GM18502 (cell line): ENCODE data around the gene TRMT1.
"Not testable (repeated sequence)": the region's sequence is repeated elsewhere in the genome, so short reads cannot be mapped to it uniquely, and the experiment has no call there.

ENCODE experiments used
- ATAC-seq: cut with Tn5 transposase; IDR thresholded peaks from one replicate; pipeline ENCODE4 v1.9.1; 2021; ENCODE audit warnings: mild to moderate bottlenecking; ENCODE audit not compliant: unreplicated experiment, poor library complexity

TRMT1 gene

DNA sequence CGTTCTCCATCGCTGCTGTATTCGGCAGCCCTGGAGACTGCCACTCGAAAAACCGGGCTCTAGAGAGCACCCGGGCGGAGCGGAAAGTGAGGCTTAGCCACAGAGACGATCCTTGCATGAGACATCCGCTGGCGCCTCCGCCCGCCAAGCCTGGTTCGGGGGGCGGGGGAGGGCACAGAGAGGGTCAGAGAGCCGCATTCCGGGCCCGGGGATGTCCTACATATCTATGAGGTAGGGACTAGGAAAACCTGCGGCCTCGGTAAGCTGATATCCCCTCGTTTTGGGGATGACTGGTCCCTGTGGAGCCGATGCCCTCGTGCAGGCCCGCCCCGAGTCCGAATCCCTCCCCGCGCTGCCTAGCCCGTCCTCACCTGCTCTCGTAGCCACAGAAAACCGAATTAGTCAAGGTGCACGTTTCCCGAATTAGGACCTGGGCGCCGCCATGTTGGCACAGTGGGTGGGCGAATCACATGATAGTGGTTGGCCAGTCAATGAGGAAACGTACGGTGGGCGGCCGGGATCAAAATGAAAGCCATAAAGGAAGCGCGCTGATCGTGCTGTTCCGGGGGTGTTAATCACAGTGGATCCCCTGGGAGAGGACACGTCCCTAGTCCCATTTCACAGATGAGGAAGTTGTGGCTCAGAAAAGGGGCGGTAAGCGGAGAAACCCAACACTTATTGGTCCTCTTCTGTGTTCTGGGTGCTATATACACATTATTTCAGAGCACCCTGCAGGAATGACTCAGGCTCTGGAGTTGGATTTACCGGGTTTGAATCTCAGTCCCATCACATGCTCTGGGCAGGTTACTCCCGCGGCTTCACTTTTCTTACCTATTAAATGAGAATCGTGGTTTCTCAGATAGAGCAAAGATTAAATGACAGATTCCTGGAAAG, at the start of gene TRMT1:
TRMT1 (minus strand) TSS at position 459 of the 894 bp plus-strand sequence; CDS start at position 118, 341 bp downstream.
- ATAC-seq, result peak; percentile 61

- ATAC-seq, result not testable (repeated sequence)
Observed at GRCh38 chr19:13166151-13166550, 49.6 kb upstream of the TRMT1 start.

DNA sequence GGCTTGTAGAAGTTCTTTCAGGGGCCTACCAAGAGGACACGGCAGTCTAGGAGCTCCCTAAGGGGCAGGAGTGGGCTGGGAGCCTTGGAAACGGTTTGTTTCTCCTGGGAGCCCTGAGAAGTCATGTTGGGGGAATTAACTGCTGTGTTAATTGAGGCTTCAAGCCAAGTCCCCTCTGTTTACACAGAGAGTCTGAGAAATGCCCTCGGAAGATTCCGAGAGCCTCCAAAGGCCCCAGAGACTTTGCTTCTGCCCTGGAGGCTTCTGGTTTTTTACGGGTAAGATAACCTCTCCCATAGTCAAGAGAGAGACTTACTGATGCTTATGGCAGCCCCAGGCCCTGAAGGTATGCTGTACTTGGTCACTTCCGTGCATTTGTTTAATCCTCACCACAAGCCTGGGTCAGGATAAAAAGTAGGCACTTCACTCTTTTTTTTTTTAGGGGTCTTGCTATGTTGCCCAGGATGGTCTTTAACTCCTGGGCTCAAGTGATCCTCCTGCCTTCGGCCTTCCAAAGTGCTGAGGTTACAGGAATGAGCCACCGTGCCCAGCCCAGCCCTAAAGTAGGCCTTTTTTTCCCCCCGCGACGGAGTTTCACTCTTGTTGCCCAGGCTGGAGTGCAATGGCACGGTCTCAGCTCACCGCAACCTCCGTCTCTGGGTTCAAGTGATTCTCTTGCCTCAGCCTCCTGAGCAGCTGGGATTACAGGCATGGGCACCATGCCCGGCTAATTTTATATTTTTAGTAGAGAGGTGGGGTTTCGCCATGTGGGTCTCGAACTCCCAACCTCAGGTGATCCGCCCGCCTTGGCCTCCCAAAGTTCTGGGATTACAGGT, 48.8 kb upstream of the TRMT1 start:
- no peak for ATAC-seq

DNA sequence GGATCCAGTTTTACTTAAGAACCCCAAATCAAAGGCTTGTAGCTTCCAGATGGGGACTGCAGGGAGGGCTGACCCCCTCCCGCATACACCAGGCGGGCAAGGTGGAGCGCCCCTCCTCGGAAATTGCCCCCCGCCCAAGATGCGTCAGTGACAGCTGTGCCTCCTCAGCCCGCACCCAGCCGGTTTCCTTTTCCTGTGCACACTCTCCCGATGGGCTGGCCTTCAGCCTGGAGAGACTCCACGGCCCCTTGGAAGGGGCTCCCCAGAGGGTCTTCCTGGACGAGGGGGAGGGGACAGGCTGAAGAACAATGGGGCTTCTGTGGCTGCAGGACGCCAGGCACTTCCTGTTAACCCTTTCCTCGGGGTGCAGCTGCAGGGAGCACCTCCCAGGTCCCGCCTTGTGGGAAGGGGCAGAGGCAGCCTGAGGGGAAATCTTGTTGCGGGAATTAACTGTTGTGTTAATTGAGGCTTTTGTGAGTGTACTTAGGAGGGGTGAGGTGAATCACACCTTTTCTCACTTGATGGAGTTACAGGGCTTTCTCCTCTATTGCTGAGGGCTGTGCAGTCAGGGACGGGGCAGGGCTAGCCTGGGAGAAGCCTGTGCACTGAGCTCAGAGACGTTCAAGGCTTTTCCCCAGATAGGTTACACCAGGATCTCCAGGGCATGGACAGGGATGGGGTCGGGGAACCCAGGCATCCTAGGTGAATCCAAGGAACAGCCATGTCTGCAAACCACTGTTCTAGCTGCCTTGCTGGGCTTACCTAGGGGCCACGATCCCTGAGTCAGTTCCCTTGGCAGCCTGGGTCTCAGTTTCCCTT, 48.0 kb upstream of the TRMT1 start:
- no peak for ATAC-seq

DNA sequence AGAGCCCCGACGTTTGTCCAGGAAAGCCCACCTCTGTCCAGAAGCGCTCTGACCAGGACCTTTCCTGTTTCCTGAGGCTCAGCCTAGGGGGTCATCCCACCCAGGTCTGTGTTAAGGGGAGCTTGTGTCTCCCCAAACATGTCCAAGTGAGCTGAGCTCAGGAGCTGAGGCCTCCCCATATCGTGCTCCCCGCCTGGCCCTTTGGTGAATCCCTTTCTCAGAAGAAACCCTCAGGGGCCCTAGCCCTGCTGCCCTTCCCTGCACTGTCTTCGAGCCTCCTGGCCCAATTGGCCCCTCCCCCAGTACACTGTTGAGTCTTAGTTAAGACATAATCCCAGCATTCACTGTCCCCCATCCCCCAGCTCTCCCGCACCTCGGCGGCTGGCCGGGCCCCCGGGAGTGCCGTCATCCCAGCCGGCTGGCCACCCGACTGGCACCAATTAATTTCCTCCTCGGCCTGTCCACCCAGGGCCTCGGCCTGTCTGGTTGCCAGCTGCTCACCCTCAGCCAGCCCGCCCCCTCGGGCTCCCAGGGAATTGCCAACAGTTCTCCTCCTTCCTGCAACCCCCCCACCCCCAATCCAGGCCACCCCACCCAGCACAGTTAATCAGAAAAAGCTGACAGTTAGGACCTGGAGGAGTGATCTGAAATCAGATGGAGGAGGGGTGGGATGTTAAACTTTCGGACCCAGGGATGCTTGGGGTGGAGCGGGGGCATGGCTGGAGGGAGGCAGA, 47.2 kb upstream of the TRMT1 start:
- ATAC-seq, result no peak

DNA sequence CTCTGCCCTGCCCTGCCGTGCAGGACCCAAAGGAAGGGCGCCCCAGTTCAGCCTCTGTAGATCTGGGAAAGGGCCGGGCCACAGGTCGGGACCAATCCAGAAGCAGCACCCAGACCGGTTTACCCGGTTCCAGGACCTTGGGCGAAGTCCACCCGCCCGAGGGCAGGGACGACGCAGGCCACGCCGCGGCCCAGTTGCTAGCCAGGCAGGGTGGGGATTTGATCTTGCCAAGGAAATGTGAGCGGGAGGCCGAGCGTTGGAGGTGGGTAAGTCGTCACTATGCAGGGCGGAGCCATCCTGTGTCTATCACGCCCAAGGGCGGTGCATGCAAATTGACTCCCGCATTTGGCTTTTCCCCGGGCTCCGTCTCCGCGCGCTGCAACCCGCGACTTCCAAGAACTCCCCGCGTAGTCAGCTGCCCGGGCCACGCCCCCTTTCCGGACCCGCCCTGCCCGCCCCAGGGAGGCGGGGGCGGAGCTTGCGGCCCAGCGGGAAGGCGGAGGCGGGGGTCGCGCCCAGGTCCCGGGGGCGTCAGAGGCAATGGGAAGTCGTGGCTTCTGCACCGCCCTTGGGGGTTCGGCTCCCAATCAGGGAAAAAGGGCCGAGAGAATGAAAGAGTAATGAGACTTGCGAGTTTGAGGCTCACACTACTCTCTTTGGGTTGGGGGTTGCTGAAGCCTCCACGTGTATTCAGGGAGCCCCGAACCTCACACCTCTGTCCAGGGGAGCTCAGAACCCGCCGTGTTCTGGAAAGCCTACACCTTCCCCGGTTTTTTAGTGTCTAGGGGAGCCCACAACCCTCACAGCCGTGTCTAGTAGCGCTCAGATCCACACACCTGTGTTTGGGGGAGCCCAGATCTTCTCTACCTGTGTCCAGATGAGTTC, 46.4 kb upstream of the TRMT1 start:
- peak; percentile 48 for ATAC-seq

DNA sequence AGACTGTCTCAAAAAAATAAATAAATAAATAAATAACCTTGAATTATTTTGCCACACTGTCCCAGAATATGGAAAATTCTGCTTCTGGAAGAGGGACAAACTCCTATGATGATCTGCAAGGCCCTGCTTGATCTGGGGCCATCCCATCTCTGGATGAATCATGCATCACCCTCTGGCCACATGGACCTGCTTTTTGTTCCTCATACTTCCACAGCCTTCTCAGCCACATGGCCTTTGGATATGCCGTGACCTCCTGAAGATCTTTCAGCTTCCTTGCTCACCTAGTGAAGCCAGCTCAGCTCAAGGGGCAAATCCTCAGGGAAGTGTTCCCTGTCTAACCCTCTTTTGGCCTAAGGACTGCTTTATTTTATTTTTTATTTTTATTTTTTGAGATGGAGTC, 44.0 kb upstream of the TRMT1 start:
- no peak for ATAC-seq

DNA sequence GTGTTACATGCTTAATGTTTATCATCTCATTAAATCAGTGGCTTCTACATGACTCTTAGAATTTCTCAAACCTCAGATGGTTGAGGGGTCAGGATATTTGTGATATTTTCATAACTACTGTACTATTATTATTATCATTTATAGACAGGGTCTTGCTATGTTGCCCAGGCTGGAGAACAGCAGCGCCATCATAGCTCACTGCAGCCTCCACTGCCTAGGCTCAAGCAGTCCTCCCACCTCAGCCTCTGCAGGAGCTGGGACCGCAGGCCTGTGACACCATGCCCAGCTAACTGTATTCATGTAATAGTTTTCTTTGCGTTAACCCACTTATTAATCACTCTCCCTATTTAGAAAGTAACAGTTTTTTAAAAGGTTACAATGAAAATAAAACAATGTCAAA, 43.2 kb upstream of the TRMT1 start:
- ATAC-seq, result no peak

DNA sequence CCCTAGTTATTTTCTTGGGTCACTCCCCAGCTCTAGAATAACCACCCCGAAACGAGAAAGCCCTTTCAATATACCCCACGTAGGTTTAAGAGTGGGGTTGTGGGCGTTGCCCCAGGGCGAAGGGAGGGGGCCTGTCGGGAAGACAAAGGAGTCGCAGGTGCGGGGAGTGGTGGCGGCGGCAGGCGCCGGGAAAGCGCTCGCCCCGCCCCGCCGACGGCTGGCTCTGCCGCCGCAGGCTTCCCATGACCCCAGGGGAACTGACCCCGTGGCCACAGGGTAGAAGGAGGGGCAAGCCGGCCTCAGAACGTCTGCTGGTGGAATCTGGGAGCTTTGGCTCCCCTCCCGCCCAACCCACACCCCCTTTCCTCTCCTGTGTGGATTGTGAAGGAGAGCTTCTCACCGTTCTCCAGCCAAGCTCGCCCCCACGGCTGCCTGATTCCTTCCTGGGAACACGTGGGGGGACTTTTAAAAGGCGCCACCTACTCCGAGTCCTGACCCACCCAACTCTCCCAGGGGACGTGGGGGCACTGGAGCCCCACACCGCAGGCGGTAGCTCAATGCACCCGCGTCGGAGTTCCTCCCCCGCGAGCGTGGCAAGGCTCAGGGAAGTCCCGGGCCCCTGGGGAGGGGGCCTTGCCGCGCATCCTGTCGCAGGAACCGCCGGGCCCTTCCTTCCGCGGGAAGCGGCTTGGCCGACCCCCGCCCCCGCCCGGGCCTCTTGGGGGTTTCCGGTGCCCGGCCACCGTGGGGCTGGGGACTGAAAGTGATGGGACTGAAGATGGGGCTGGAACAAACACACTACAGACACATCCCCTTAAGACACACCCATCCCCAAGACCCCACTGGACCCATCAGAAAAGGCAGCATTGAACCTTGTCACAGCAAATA, 39.2 kb upstream of the TRMT1 start:
- ATAC-seq, result no peak

DNA sequence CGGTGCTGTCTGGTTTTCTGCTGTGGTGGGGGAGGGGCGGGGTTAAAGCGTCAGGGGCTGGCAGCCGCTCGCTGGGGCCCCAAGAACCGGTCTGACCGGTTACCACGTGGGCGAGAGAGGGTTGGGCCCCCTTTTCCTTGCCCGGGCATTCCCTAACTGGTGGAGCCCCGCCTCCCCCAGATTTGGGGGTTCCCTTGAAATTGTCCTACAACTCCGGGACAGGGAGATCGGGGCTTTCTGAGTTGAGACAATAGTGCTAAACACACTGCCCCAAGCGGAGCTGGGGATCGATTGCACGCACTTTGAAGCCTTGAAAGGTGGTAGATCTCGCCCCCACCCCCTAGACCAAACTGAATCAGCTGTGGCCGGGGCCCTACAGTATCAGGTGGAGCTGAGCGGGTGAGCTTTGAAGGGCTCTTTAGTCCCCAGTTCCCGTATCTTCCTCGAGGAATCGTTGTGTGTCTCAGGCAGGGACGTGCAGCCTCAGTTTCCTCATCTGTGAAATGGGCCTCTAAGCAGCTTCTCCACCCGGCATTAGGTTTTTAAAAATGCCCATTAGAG, 38.5 kb upstream of the TRMT1 start:
- ATAC-seq, result no peak

GRCh38 chr19:13154241-13154778, 37.8 kb upstream of the TRMT1 start:
- ATAC-seq, result no peak

- ATAC-seq, result no peak
Observed at GRCh38 chr19:13153569-13154240, 37.2 kb upstream of the TRMT1 start.

DNA sequence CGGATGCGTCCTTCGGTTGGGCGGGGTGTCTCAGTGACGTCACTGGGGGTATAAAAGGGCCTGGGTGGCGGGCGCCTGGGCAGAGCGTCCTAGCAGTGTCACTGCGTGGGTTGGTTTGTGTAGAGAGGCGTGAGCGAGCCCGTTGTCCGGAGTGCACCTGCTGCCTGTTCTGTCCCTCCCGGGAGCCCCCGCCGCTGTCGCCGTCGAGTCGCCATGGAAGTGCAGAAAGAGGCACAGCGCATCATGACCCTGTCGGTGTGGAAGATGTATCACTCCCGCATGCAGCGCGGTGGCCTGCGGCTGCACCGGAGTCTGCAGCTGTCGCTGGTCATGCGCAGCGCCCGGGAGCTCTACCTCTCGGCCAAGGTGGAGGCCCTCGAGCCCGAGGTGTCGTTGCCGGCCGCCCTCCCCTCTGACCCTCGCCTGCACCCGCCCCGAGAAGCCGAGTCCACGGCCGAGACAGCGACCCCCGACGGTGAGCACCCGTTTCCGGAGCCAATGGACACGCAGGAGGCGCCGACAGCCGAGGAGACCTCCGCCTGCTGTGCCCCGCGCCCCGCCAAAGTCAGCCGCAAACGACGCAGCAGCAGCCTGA, 36.5 kb upstream of the TRMT1 start:
- ATAC-seq, result peak; percentile 24

GRCh38 chr19:13152356-13152973, 35.9 kb upstream of the TRMT1 start:
- peak; percentile 3 for ATAC-seq

GRCh38 chr19:13151605-13152355, 35.2 kb upstream of the TRMT1 start:
- peak; percentile 36 for ATAC-seq
